H9 (cell line): ENCODE measurements around the gene ZNF474. TPM values are rescaled to one million over a fixed set of nuclear protein-coding genes. Genes with fewer than 3 reads are reported as not detected.

Experiments used
- DNase-seq: peaks from one replicate; pipeline ENCODE4 v3.0.0-alpha.2; 2017
- H2AFZ ChIP-seq: one replicate; pipeline ENCODE4 v1.6.1; 2013; ENCODE audit warnings: mild to moderate bottlenecking, low read length, control low read depth, moderate library complexity
- H2AK5ac ChIP-seq: 2 replicates; pipeline ENCODE4 v1.6.1; 2013; ENCODE audit warnings: low read length, control low read depth, mixed read lengths; ENCODE audit not compliant: insufficient read length
- H2BK120ac ChIP-seq: one replicate; pipeline ENCODE4 v1.6.1; 2013; ENCODE audit warnings: low read depth, mild to moderate bottlenecking, low read length, control low read depth, inconsistent platforms; ENCODE audit not compliant: poor library complexity, severe bottlenecking
- H2BK12ac ChIP-seq: 2 replicates; pipeline ENCODE4 v1.6.1; 2013; ENCODE audit warnings: low read length, control low read depth, mixed read lengths, low read depth; ENCODE audit not compliant: insufficient read length
- H2BK15ac ChIP-seq: 2 replicates; pipeline ENCODE4 v1.6.1; 2013; ENCODE audit warnings: low read depth, low read length, control low read depth
- H2BK20ac ChIP-seq: one replicate; pipeline ENCODE4 v1.6.1; 2013; ENCODE audit warnings: low read depth, mild to moderate bottlenecking, low read length, control low read depth, inconsistent platforms; ENCODE audit not compliant: poor library complexity, severe bottlenecking
- H2BK5ac ChIP-seq: 2 replicates; pipeline ENCODE4 v1.6.1; 2013; ENCODE audit warnings: low read length, control low read depth, mixed read lengths; ENCODE audit not compliant: insufficient read length
- H3K14ac ChIP-seq: 2 replicates; pipeline ENCODE4 v1.6.1; 2013; ENCODE audit warnings: low read length, control low read depth; ENCODE audit not compliant: insufficient read depth
- H3K18ac ChIP-seq: 2 replicates; pipeline ENCODE4 v1.6.1; 2013; ENCODE audit warnings: low read depth, mild to moderate bottlenecking, mixed read lengths, low read length, control low read depth; ENCODE audit not compliant: insufficient read length
- H3K23ac ChIP-seq: 2 replicates; pipeline ENCODE4 v1.6.1; 2013; ENCODE audit warnings: low read length, control low read depth, mixed read lengths, low read depth; ENCODE audit not compliant: insufficient read length
- H3K23me2 ChIP-seq: 2 replicates; pipeline ENCODE4 v1.6.1; 2013; ENCODE audit warnings: low read depth, mild to moderate bottlenecking, mixed read lengths, low read length, control low read depth; ENCODE audit not compliant: insufficient read length, poor library complexity, severe bottlenecking
- H3K27ac ChIP-seq: 2 replicates; pipeline ENCODE4 v1.5.1; 2013; ENCODE audit warnings: low read length, control low read depth, mixed read lengths, low read depth; ENCODE audit not compliant: insufficient read length
- H3K27me3 ChIP-seq: 2 replicates; pipeline ENCODE4 v1.6.1; 2013; ENCODE audit warnings: low read length, control low read depth, inconsistent platforms; ENCODE audit not compliant: insufficient read depth
- H3K4ac ChIP-seq: 2 replicates; pipeline ENCODE4 v1.6.1; 2013; ENCODE audit warnings: low read depth, mild to moderate bottlenecking, control low read depth, inconsistent platforms, low read length, moderate library complexity
- H3K4me1 ChIP-seq: 2 replicates; pipeline ENCODE4 v1.6.1; 2013; ENCODE audit warnings: low read length, control low read depth, inconsistent platforms; ENCODE audit not compliant: insufficient read depth
- H3K4me2 ChIP-seq: 2 replicates; pipeline ENCODE4 v1.6.1; 2013; ENCODE audit warnings: low read length, control low read depth, mixed read lengths; ENCODE audit not compliant: insufficient read length, insufficient read depth
- H3K56ac ChIP-seq: 2 replicates; pipeline ENCODE4 v1.6.1; 2013; ENCODE audit warnings: low read depth, mild to moderate bottlenecking, mixed read lengths, low read length, control low read depth; ENCODE audit not compliant: insufficient read length
- H3K79me1 ChIP-seq: 2 replicates; pipeline ENCODE4 v1.6.1; 2013; ENCODE audit warnings: low read depth, mild to moderate bottlenecking, moderate library complexity, low read length, control low read depth, inconsistent platforms; ENCODE audit not compliant: insufficient read depth, poor library complexity, severe bottlenecking
- H3K79me2 ChIP-seq: 2 replicates; pipeline ENCODE4 v1.6.1; 2013; ENCODE audit warnings: low read length, control low read depth, inconsistent platforms; ENCODE audit not compliant: insufficient read depth
- H3K9ac ChIP-seq: 2 replicates; pipeline ENCODE4 v1.6.1; 2013; ENCODE audit warnings: low read length, control low read depth, mixed read lengths; ENCODE audit not compliant: insufficient read length; ENCODE audit errors: extremely low read depth
- H3K9me3 ChIP-seq: one replicate; pipeline ENCODE4 v1.6.1; 2013; ENCODE audit warnings: low read depth, low read length, inconsistent platforms; ENCODE audit not compliant: control insufficient read depth
- H3T11ph ChIP-seq: one replicate; pipeline ENCODE4 v1.6.1; 2013; ENCODE audit warnings: mild to moderate bottlenecking, low read length, control low read depth, inconsistent platforms
- H4K20me1 ChIP-seq: one replicate; pipeline ENCODE4 v1.6.1; 2013; ENCODE audit not compliant: control insufficient read depth, insufficient read length, insufficient read depth
- H4K5ac ChIP-seq: 2 replicates; pipeline ENCODE4 v1.6.1; 2013; ENCODE audit warnings: low read depth, mild to moderate bottlenecking, mixed read lengths, low read length, control low read depth; ENCODE audit not compliant: insufficient read length
- H4K8ac ChIP-seq: replicated peaks from 2 replicates; pipeline ENCODE4 v1.6.1; 2013; ENCODE audit warnings: low read length, control low read depth, mixed read lengths, low read depth; ENCODE audit not compliant: insufficient read length
- H4K91ac ChIP-seq: 2 replicates; pipeline ENCODE4 v1.6.1; 2013; ENCODE audit warnings: low read depth, mild to moderate bottlenecking, moderate library complexity, mixed read lengths, low read length, control low read depth; ENCODE audit not compliant: insufficient read length
- H3K27ac Mint-ChIP-seq, 3 experiments: 2 replicates in 2 of 3; 3 replicates in 1 of 3; pipeline ENCODE4 v1.8.0; 2020 to 2021; ENCODE audit warnings: mixed read lengths in 3 of 3, mild to moderate bottlenecking in 1 of 3, moderate library complexity in 1 of 3
- H3K27me3 Mint-ChIP-seq: 2 replicates; pipeline ENCODE4 v1.8.0; 2021; ENCODE audit warnings: low read depth, mild to moderate bottlenecking, moderate library complexity, mixed read lengths
- H3K36me3 Mint-ChIP-seq, 3 experiments: 2 replicates in 2 of 3; 3 replicates in 1 of 3; pipeline ENCODE4 v1.8.0; 2020 to 2021; ENCODE audit warnings: low read depth in 3 of 3, mixed read lengths in 3 of 3; ENCODE audit not compliant: insufficient read depth in 1 of 3
- H3K4me1 Mint-ChIP-seq, 2 experiments: 2 replicates each; pipeline ENCODE4 v1.8.0; 2020; ENCODE audit warnings: mixed read lengths in 2 of 2
- H3K4me3 Mint-ChIP-seq, 2 experiments: 2 replicates in 1 of 2; 3 replicates in 1 of 2; pipeline ENCODE4 v1.8.0; 2020 to 2021; ENCODE audit warnings: mild to moderate bottlenecking in 2 of 2, mixed read lengths in 2 of 2, moderate library complexity in 1 of 2
- H3K9me3 Mint-ChIP-seq, 2 experiments: 2 replicates in 1 of 2; 3 replicates in 1 of 2; pipeline ENCODE4 v1.8.0; 2020; ENCODE audit warnings: mild to moderate bottlenecking in 2 of 2, mixed read lengths in 2 of 2, moderate library complexity in 1 of 2
- WGBS: extraction: QIAGEN DNeasy Blood & Tissue Kit; methylation state at CpG from one replicate; pipeline ENCODE4 v1.1.7; 2013; ENCODE audit warnings: missing lambda C conversion rate, low lambda C conversion rate, mixed read lengths; ENCODE audit not compliant: insufficient read length; ENCODE audit errors: extremely low coverage; 5-methylcytosine and 5-hydroxymethylcytosine counted together
- total RNA-seq: library from RNA; stranded (reverse); gene quantifications from 2 replicates; pipeline ENCODE4 v1.2.1, GENCODE V29; 2021
- TF ChIP-seq, protein P1 (sequence below): fragments of 200-600 bp; sonication (generic); conservative IDR thresholded peaks from 3 replicates; pipeline ENCODE4 v1.8.0; 2021; ENCODE audit warnings: antibody characterized with exemption, mild to moderate bottlenecking

The ZNF474 gene
- total RNA-seq, 1 experiment from 2014 or later = not detected

DNA sequence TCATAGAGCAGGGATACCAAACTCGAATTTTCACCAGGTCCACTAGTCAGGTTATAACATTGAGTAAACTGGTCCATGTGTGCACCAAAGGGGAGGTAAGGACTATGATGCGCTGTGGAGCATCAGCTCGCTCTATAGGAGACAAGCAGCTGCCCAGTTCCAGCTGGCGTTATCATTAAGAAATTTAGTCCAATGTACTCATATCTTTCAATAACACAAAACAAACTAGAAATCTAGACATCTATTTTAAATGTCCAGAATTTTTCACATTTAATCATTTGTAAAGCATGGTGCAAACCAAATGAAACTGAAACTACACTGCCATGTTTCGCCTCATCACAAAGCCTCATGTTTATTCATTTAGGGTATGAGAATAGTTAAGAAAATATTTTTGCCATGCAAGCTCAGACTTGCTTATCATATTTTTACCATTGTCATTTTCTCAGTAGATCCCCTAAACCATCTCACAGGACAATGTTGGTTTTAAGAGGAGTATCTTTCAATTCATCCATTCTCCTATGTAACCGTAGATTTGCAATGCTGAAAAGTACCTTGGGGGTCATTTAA lies 50.9 kb downstream of the ZNF474 start:
- Histone ChIP-seq H3K27ac (no peak overlapping the region), H4K5ac (no peak overlapping the region), H4K20me1 (no peaks in the 10 kb centered on the region), H2BK120ac (no peak overlapping the region), H2BK20ac (no peak overlapping the region), H2BK5ac (no peak overlapping the region), H4K8ac (no peak overlapping the region), H4K91ac (no peak overlapping the region), H3K79me2 (no peaks in the 10 kb centered on the region), H3K18ac (no peak overlapping the region), H3K14ac (no peak overlapping the region), H3K23ac (no peak overlapping the region), H3K23me2 (no peaks in the 10 kb centered on the region), H3K4me1 (peaks cover 11% of the 10 kb centered on the region; the same call in 1 of the 2 replicates), H3K9me3 (no peaks in the 10 kb centered on the region), H3K4me2 (no peak overlapping the region), H3T11ph (no peak overlapping the region), H3K9ac (no peak overlapping the region), H2BK12ac (no peak overlapping the region), H3K27me3 (no peaks in the 10 kb centered on the region), H2BK15ac (no peak overlapping the region), H2AK5ac (no peak overlapping the region), H2AFZ (no peak overlapping the region), H3K4ac (no peak overlapping the region), H3K56ac (no peak overlapping the region), H3K79me1 (no peaks in the 10 kb centered on the region)
- no CpG with 5 or more reads among the region's 6 CpGs for WGBS
- peaks cover 24 to 34% of the 10 kb centered on the region in 2 experiments for H3K4me1 Mint-ChIP-seq
- H3K36me3 Mint-ChIP-seq = no peaks in the 10 kb centered on the region
- no peaks in the 10 kb centered on the region; a peak in 1 of 5 replicates for H3K9me3 Mint-ChIP-seq
- TF ChIP-seq, protein P1, sequence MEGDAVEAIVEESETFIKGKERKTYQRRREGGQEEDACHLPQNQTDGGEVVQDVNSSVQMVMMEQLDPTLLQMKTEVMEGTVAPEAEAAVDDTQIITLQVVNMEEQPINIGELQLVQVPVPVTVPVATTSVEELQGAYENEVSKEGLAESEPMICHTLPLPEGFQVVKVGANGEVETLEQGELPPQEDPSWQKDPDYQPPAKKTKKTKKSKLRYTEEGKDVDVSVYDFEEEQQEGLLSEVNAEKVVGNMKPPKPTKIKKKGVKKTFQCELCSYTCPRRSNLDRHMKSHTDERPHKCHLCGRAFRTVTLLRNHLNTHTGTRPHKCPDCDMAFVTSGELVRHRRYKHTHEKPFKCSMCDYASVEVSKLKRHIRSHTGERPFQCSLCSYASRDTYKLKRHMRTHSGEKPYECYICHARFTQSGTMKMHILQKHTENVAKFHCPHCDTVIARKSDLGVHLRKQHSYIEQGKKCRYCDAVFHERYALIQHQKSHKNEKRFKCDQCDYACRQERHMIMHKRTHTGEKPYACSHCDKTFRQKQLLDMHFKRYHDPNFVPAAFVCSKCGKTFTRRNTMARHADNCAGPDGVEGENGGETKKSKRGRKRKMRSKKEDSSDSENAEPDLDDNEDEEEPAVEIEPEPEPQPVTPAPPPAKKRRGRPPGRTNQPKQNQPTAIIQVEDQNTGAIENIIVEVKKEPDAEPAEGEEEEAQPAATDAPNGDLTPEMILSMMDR = no peak
- DNase-seq = no peak
- no peak overlapping the region for H3K27ac Mint-ChIP-seq
- no peaks in the 10 kb centered on the region for H3K27me3 Mint-ChIP-seq
- H3K4me3 Mint-ChIP-seq = no peak overlapping the region
